Skeletal muscle tissue (tissue), 4 donors: ENCODE measurements around the gene NKX6-2. TPM values are rescaled to one million over a fixed set of nuclear protein-coding genes. Genes with fewer than 3 reads are reported as not detected.

Experiments used
- H3K27ac ChIP-seq: one replicate; pipeline ENCODE4 v1.7.0; 2013; ENCODE audit warnings: mild to moderate bottlenecking, low read depth, low read length, inconsistent platforms
- H3K27me3 ChIP-seq, 3 donors: one replicate each; pipeline ENCODE4 v1.7.0; 2013; ENCODE audit warnings: low read length in 3 of 3; ENCODE audit not compliant: control insufficient read depth in 3 of 3, insufficient read depth in 3 of 3
- H3K36me3 ChIP-seq, 3 donors: one replicate each; pipeline ENCODE4 v1.7.0; 2013; ENCODE audit warnings: low read length in 3 of 3; ENCODE audit not compliant: control insufficient read depth in 3 of 3, insufficient read depth in 3 of 3
- H3K4me1 ChIP-seq, 3 donors: one replicate each; pipeline ENCODE4 v1.7.0; 2013; ENCODE audit warnings: low read length in 3 of 3, mild to moderate bottlenecking in 3 of 3; ENCODE audit not compliant: control insufficient read depth in 3 of 3, insufficient read depth in 3 of 3
- H3K4me3 ChIP-seq, 3 donors: one replicate each; pipeline ENCODE4 v1.7.0; 2013; ENCODE audit warnings: low read length in 3 of 3
- H3K9ac ChIP-seq, 3 donors: one replicate each; pipeline ENCODE4 v1.7.0; 2013; ENCODE audit warnings: low read length in 3 of 3, mild to moderate bottlenecking in 3 of 3, moderate library complexity in 2 of 3, low read depth in 1 of 3
- H3K9me3 ChIP-seq, 3 donors: one replicate each; pipeline ENCODE4 v1.7.0; 2013; ENCODE audit warnings: low read length in 3 of 3; ENCODE audit not compliant: control insufficient read depth in 3 of 3
- total RNA-seq: library from RNA; depleted of rRNA; stranded (reverse); fragments of >200 nt; gene quantifications from one replicate; pipeline ENCODE4 v1.2.3, GENCODE V29; 2014
- donor health status: Osteomylitis.

The NKX6-2 gene
- total RNA-seq, 1 donor from 2014 or later, result not detected

DNA sequence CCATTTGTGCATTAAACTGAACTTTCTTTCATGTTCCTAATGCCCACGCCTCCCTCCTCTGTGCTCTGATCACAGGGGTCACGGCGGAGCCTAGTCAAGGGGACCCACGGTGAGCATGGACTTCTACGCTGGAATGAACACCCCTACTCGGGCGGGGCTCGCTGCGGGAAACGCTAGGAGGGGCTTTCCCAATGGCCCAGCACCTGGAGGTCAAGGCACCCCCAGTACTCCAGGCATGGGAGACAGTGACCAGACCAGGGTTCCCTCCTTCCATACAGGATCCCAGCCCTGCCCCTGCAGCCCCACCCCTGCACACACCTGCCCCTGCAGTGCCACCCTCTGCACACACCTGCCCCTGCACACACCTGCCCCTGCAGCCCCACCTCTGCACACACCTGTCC is 27.1 kb upstream of the NKX6-2 start:
- H3K9ac ChIP-seq, result no peak overlapping the region
- no peaks in the 10 kb centered on the region for H3K9me3 ChIP-seq
- no peak overlapping the region for H3K27ac ChIP-seq
- H3K36me3 ChIP-seq, result peaks cover 0 to 3% (median 0%) of the 10 kb centered on the region in 3 donors
- no peak overlapping the region for H3K4me3 ChIP-seq
- no peaks in the 10 kb centered on the region for H3K4me1 ChIP-seq
- H3K27me3 ChIP-seq, result peaks cover 0 to 29% (median 2%) of the 10 kb centered on the region in 3 donors

DNA sequence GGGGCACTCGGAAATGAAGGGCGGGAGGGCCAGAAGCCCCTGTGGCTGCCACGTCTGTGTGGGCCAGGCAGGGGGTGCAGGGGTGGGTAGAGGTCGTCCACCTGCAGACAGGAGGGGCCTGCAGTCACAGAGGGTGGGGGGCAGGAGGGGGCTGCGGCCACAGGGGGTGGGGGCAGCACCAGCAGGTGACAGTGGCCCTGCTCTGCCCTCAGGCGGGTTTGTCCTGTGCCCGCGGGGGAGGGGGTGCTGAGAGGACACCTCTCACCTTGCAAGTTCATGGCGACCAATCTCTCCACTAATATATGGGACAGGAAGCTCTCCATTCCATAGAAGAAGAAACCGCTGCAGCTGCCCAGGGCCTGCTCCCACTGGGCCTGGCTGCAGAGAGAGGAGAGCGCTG is 26.6 kb upstream of the NKX6-2 start:
- H3K27me3 ChIP-seq, result peaks cover 0 to 25% (median 2%) of the 10 kb centered on the region in 3 donors

DNA sequence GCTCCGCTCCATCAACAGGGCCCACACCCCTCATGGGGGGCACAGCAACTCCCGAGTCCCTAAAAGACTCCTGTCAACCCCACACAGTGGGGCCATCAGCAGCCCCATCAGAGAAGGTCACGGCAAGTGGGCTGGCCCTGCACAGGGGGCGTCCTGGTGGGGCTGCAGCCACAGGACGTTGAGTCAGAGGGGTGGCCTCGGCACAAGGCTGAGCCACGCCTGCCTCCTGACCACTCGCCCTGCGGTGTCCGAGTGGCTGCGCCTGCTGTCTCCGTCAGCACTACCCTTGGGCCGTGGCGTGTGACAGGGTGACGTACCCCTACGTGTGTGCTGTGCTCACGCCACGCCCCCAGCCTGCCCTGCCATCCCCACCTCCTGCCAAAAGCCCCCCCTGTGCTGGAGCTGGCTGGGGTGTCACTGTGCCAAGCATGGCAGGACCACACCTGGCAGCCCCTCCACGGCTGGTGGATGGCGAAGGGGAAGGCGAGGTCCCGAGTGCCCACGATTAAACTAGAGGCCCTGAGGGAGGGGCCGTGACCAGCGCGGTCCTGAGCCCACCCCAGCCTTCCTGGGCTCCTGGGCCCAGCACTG is 26.0 kb upstream of the NKX6-2 start:
- H3K4me1 ChIP-seq, result no peaks in the 10 kb centered on the region
- H3K9ac ChIP-seq, result no peak overlapping the region

More for the DNA sequence above, 26.6 kb upstream of the NKX6-2 start:
- Histone ChIP-seq H3K36me3 (peaks cover 0 to under 1% (median 0%) of the 10 kb centered on the region in 3 donors), H3K4me3 (no peak overlapping the region), H3K9me3 (no peaks in the 10 kb centered on the region), H3K9ac (no peak overlapping the region), H3K4me1 (no peaks in the 10 kb centered on the region), H3K27ac (no peak overlapping the region)

DNA sequence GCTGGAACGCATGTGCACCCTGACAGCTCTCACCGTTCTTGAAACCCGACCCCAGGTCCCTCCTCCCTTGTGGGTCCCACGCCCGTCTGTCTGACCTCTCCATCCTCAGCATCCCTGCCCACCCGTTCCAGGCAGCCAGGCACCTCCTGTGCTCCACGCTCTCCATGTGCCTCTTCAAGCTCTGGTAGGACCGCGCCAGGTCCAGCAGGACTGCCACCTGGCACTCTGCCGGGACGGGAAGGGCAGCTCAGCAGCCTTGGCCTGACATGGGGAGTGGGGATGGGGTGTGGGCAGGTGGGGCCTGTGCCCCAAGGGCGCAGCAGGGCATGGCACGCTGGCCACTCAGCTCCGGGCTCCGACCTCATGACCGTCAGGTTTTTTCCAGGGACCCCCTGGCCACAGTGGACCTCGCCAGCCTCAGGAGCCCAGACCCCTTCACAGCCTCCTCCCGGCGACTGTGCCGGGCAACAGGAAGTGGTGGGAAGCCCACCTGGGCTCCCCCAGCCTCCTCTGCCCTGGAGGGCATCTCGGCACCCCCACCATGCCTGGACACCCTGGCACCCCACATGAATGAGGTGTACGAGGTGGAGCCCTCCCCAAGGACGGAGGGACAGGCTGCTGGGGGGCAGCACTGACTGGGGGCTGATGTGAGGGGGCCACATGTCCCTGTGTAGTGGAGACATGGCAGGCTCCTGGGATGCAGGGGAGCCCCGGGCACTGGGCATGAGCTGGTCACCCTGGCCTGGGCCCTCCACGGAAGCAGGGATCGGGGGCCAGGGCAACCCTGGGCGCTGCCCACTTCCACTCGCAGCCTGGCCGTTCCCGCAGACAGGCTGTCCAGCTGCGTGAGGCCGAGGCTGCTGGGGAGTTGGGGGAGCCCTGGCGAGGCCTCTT is 25.1 kb upstream of the NKX6-2 start:
- Histone ChIP-seq H3K4me1 (no peaks in the 10 kb centered on the region), H3K9me3 (no peaks in the 10 kb centered on the region), H3K27me3 (peaks cover 0 to 27% (median 2%) of the 10 kb centered on the region in 3 donors), H3K27ac (no peak overlapping the region), H3K9ac (no peak overlapping the region), H3K4me3 (no peak overlapping the region), H3K36me3 (no peaks in the 10 kb centered on the region)

More for the DNA sequence above, 26.0 kb upstream of the NKX6-2 start:
- Histone ChIP-seq H3K27ac (no peak overlapping the region), H3K9me3 (no peaks in the 10 kb centered on the region), H3K36me3 (no peaks in the 10 kb centered on the region), H3K27me3 (peaks cover 0 to 24% (median 2%) of the 10 kb centered on the region in 3 donors), H3K4me3 (no peak overlapping the region)

DNA sequence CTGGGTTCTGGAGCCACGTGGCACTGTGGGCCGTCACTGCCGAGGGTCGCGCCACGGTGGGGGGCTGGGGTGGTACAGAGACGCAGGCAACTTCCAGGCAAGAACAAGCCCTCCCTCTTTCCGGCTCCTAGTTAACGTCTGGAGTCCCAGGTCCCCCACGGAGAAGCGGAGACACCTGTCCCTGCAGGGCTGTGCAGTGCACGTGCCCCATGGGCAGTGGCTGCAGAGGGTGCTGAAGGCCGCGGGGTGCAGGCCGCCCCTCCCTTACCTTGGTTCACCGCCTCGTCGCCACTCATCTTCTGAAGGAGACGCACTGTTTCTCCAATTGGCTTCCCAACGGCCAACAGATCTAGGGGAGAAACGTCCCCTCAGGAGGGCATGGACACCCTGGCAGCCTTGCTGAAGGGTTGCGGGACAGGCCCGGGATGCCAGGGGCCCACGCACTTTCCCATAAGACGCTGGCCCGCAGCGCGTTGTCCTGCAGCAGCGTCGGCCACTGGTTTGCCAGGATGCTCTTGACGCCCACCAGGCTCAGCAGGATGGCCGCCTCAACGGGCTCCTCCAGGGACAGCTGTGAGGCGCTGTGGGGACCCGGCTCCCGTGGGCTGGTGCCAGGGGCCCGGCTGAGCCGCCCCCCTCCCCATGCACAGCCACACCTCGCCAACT is 24.3 kb upstream of the NKX6-2 start:
- Histone ChIP-seq H3K4me3 (no peak overlapping the region), H3K36me3 (no peaks in the 10 kb centered on the region), H3K27ac (no peak overlapping the region), H3K9me3 (no peaks in the 10 kb centered on the region), H3K4me1 (no peaks in the 10 kb centered on the region), H3K9ac (no peak overlapping the region), H3K27me3 (peaks cover 0 to 30% (median 2%) of the 10 kb centered on the region in 3 donors)

DNA sequence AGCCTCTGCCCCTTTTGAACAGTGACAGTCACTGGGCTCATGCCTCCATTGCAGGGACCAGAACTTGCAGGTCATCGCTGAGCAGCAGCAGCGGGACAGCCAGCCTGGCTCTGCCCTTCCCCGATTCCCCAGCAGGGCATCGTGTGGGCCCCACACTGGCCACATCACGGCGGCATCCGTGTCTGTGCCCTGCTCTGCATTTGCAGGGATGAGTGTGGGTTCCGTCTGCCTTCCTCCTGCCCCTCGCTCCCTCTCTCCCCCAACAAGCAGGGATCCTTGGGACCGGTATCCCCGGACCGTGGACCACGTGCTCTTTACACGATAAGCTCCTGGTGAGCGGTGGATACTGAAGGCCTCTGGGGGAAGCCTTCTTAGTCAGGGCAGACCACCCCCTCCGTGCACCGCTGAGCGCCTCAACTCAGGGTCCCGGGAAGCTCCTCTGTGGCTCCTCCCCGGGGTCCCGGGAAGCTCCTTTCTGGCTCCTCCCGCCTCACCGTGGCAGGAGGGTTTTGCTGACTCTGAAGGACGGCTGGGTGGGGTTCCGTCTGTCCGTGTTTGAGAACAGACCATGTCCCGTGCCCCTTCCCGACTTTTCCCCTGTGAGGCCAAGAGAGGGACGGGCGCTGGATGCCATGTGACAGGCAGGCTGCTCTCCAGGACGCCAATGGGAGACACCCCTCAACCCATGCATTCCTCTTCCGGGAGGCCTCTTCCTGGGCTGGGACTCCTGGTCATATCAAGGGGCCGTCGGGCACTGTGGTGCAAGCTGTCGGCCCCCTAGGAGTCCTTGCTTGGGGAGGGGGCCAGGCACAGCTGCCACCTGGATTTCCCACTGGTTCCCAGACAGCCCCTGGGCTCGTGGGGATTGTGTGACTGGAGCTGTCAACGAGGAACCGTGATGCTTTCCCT is 23.5 kb upstream of the NKX6-2 start:
- Histone ChIP-seq H3K9ac (no peak overlapping the region), H3K4me3 (no peak overlapping the region), H3K27ac (no peak overlapping the region), H3K9me3 (no peaks in the 10 kb centered on the region), H3K4me1 (no peaks in the 10 kb centered on the region), H3K36me3 (no peaks in the 10 kb centered on the region), H3K27me3 (peaks cover 0 to 30% (median 2%) of the 10 kb centered on the region in 3 donors)

DNA sequence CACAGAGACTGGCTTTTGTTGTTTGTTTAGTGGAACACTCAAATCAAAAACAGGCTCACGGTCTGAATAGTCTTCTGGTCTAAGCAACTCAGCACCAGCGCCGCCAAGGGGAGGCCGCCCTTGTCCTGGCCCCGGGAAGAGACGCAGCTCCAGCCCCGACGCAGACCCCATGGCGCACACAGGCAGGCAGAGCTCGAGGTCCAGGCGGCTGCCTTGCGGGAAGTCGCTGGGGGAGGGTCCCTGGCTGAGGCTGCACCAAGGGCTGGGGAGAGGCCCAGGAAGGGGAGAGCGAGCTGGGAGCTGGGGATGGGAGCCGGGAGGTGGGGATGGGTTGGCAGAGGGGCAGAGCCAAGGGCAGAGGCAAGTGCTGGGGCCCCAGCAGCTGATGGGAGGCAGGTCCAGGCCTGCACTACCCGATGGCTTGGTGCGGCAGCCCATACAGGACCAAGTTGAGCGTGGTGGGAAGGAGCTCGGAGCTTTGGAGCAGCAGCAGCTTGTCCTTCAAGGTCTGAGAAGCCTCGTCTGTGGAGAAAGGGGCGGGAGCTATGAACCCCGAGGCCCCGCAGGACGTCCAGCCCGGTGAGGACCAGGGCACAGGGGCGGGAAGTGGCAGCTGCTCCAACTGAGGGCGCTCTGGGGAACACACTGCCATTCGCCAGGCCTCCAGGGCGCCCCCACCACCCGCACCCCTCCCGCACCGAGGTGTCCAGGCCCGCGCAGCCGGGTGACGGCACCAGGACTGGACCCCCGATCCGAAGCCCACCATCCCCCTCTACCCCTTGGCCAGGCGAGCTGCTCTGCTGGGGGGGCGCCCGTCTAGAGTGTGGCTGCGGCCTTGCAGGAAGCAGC is 22.7 kb upstream of the NKX6-2 start:
- Histone ChIP-seq H3K4me1 (no peaks in the 10 kb centered on the region), H3K27ac (no peak overlapping the region), H3K27me3 (peaks cover 0 to 25% (median 2%) of the 10 kb centered on the region in 3 donors), H3K36me3 (no peaks in the 10 kb centered on the region), H3K4me3 (no peak overlapping the region), H3K9me3 (no peaks in the 10 kb centered on the region), H3K9ac (no peak overlapping the region)

DNA sequence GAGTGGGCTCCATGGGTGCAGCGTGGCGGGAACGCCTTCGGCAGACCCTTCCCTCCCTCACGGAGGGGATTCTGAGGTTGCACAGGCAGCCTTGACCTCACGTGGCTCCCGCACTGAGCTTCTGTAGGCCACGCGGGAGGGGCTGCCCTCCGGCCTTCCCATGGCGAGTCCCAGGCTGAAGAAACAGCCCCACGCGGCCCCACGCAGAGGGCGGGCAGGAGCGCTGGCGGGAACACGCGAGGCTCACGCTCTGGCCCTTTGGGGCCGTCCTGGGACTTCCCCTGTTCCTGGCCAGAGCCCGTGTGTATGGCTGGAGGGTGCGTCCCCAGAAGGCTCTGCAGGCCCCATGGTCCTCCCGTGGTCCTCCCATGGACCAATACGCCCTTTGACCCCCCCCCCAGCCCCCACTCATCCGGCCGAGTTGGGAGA is 21.7 kb upstream of the NKX6-2 start:
- H3K9ac ChIP-seq, result no peak overlapping the region
- no peaks in the 10 kb centered on the region for H3K36me3 ChIP-seq
- H3K27ac ChIP-seq, result no peak overlapping the region
- H3K27me3 ChIP-seq, result peaks cover 0 to 29% (median 2%) of the 10 kb centered on the region in 3 donors
- no peaks in the 10 kb centered on the region for H3K9me3 ChIP-seq
- H3K4me1 ChIP-seq, result no peaks in the 10 kb centered on the region
- H3K4me3 ChIP-seq, result no peak overlapping the region
